Activated naive CD8-positive, alpha-beta T cell treated with anti-CD3 and anti-CD28 coated beads for 36 hours (primary cell): ENCODE data around the gene OAF. TPM values are rescaled to one million over a fixed set of nuclear protein-coding genes. Genes with fewer than 3 reads are reported as not detected.

Experiments
- DNase-seq: peaks from one replicate; pipeline ENCODE4 v3.0.0; 2021
- H3K27ac Mint-ChIP-seq: one replicate; pipeline ENCODE4 v1.8.0; 2022; ENCODE audit warnings: mild to moderate bottlenecking, moderate library complexity, mixed read lengths
- H3K27me3 Mint-ChIP-seq: one replicate; pipeline ENCODE4 v1.8.0; 2022; ENCODE audit warnings: mild to moderate bottlenecking, mixed read lengths
- H3K36me3 Mint-ChIP-seq: one replicate; pipeline ENCODE4 v1.8.0; 2021; ENCODE audit warnings: mild to moderate bottlenecking, mixed read lengths
- H3K4me1 Mint-ChIP-seq: one replicate; pipeline ENCODE4 v1.8.0; 2021; ENCODE audit warnings: mixed read lengths
- H3K4me3 Mint-ChIP-seq: one replicate; pipeline ENCODE4 v1.8.0; 2022; ENCODE audit warnings: mild to moderate bottlenecking, moderate library complexity, mixed read lengths
- H3K9me3 Mint-ChIP-seq: one replicate; pipeline ENCODE4 v1.8.0; 2022; ENCODE audit warnings: mixed read lengths
- total RNA-seq, 2 experiments: library from RNA; stranded (reverse); gene quantifications; one replicate each; pipeline ENCODE4 v1.2.3, GENCODE V29; 2021

The OAF gene
- total RNA-seq, 2 experiments from 2014 or later: 3.0 to 3.6 TPM

DNA sequence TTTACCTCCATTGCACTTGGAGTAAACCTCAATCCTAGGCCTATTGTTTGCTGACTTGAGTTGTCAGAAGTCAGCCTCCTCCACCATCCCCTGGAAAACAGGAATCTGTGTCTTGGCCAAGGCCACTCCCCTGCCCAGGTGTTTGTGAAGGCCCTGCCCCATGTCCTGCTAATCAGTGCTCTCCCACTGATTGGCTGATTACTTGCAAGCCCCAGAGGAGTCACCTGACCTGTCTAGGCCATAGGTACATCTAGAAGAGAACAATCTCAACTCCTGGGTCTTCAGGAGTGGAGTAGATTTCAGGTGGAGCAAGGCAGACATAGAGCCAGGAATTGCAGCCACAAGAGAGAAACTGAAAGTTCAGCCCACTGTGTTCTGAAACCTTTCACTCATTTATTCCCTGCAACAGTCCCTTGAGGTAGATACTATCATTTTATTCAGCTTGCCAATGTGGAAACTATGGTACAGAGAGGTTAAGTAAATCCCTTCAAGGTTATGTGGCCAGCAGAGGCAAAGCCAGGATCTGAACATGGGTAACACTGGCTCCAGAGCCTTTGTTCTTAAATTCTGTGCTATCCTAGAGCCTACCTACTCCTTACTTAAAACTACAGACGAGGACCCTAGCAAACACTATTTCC, 10.4 kb downstream of the OAF start:
- no peaks in the 10 kb centered on the region for H3K36me3 Mint-ChIP-seq
- H3K27ac Mint-ChIP-seq: no peak overlapping the region
- no peak overlapping the region for H3K4me3 Mint-ChIP-seq
- H3K9me3 Mint-ChIP-seq: no peaks in the 10 kb centered on the region
- H3K4me1 Mint-ChIP-seq: peaks cover 10% of the 10 kb centered on the region
- H3K27me3 Mint-ChIP-seq: no peaks in the 10 kb centered on the region
- DNase-seq: no peak

- Mint-ChIP-seq H3K4me3 (no peak overlapping the region), H3K27me3 (no peaks in the 10 kb centered on the region), H3K27ac (no peak overlapping the region), H3K9me3 (no peaks in the 10 kb centered on the region), H3K4me1 (peaks cover 12% of the 10 kb centered on the region), H3K36me3 (no peaks in the 10 kb centered on the region)
- DNase-seq: no peak
Measured at GRCh38 chr11:120222916-120223315, 12.1 kb downstream of the OAF start.

- no peaks in the 10 kb centered on the region for H3K36me3 Mint-ChIP-seq
- no peaks in the 10 kb centered on the region for H3K27me3 Mint-ChIP-seq
- DNase-seq: no peak
- peaks cover 12% of the 10 kb centered on the region for H3K4me1 Mint-ChIP-seq
- H3K4me3 Mint-ChIP-seq: no peak overlapping the region
- no peak overlapping the region for H3K27ac Mint-ChIP-seq
- H3K9me3 Mint-ChIP-seq: no peaks in the 10 kb centered on the region
Measured at GRCh38 chr11:120223793-120224192, 13.0 kb downstream of the OAF start.

- no peaks in the 10 kb centered on the region for H3K27me3 Mint-ChIP-seq
- H3K9me3 Mint-ChIP-seq: no peaks in the 10 kb centered on the region
- no peak for DNase-seq
- H3K36me3 Mint-ChIP-seq: no peaks in the 10 kb centered on the region
- no peak overlapping the region for H3K27ac Mint-ChIP-seq
- peaks cover 12% of the 10 kb centered on the region for H3K4me1 Mint-ChIP-seq
- no peak overlapping the region for H3K4me3 Mint-ChIP-seq
Measured at GRCh38 chr11:120224361-120224760, 13.5 kb downstream of the OAF start.

GRCh38 chr11:120224972-120225909, 14.4 kb downstream of the OAF start:
- Mint-ChIP-seq H3K9me3 (no peaks in the 10 kb centered on the region), H3K4me1 (peaks cover 12% of the 10 kb centered on the region), H3K27ac (no peak overlapping the region), H3K36me3 (no peaks in the 10 kb centered on the region), H3K4me3 (no peak overlapping the region), H3K27me3 (no peaks in the 10 kb centered on the region)
- DNase-seq: no peak

DNA sequence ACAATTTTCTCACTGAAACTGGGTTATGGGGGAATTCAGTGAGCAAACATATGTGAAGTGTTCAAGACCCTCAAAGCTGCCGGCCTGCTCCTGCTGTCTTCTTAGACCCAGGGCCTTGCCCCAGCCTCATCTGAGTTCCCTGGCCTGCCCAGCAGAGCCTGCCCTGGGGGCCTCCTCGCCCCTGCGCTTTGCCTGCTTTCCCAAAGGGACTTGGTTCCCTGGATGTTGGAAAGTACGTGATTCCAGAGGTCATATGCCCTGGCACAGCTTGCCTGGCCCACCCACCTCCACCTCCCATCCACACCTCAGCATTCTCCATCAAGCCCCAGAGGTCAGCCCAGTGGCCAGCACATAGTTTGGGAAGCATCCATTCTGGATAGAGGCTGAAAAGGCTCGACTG, 15.4 kb downstream of the OAF start:
- Mint-ChIP-seq H3K36me3 (no peaks in the 10 kb centered on the region), H3K27me3 (no peaks in the 10 kb centered on the region), H3K4me1 (peaks cover 10% of the 10 kb centered on the region), H3K27ac (no peak overlapping the region), H3K4me3 (no peak overlapping the region), H3K9me3 (no peaks in the 10 kb centered on the region)
- DNase-seq: no peak

- Mint-ChIP-seq H3K9me3 (no peaks in the 10 kb centered on the region), H3K4me1 (peaks cover 5% of the 10 kb centered on the region), H3K27me3 (no peaks in the 10 kb centered on the region), H3K4me3 (no peak overlapping the region), H3K27ac (no peak overlapping the region), H3K36me3 (no peaks in the 10 kb centered on the region)
- DNase-seq: no peak
Measured at GRCh38 chr11:120226714-120227113, 15.9 kb downstream of the OAF start.

GRCh38 chr11:120227228-120227852, 16.5 kb downstream of the OAF start:
- Mint-ChIP-seq H3K4me3 (no peak overlapping the region), H3K36me3 (no peaks in the 10 kb centered on the region), H3K27ac (no peak overlapping the region), H3K27me3 (no peaks in the 10 kb centered on the region), H3K9me3 (no peaks in the 10 kb centered on the region), H3K4me1 (peaks cover 5% of the 10 kb centered on the region)
- no peak for DNase-seq

DNA sequence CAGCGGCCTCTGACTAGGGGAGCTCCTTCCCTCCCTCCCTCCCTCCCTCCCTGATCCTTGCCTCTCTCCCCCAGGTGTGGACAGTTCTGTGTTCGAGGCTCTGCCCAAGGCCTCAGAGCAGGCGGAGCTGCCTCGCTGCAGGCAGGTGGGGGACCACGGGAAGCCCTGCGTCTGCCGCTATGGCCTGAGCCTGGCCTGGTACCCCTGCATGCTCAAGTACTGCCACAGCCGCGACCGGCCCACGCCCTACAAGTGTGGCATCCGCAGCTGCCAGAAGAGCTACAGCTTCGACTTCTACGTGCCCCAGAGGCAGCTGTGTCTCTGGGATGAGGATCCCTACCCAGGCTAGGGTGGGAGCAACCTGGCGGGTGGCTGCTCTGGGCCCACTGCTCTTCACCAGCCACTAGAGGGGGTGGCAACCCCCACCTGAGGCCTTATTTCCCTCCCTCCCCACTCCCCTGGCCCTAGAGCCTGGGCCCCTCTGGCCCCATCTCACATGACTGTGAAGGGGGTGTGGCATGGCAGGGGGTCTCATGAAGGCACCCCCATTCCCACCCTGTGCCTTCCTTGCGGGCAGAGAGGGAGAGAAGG, 18.1 kb downstream of the OAF start:
- H3K4me3 Mint-ChIP-seq: no peak overlapping the region
- peaks cover 5% of the 10 kb centered on the region for H3K4me1 Mint-ChIP-seq
- H3K9me3 Mint-ChIP-seq: no peaks in the 10 kb centered on the region
- H3K27ac Mint-ChIP-seq: no peak overlapping the region
- DNase-seq: no peak
- H3K27me3 Mint-ChIP-seq: no peaks in the 10 kb centered on the region
- no peaks in the 10 kb centered on the region for H3K36me3 Mint-ChIP-seq

- H3K36me3 Mint-ChIP-seq: no peaks in the 10 kb centered on the region
Measured at GRCh38 chr11:120229451-120230424, 18.9 kb downstream of the OAF start.

GRCh38 chr11:120230433-120231071, 19.7 kb downstream of the OAF start:
- no peak for DNase-seq
- no peaks in the 10 kb centered on the region for H3K9me3 Mint-ChIP-seq
- H3K27me3 Mint-ChIP-seq: peaks cover 14% of the 10 kb centered on the region
- H3K4me1 Mint-ChIP-seq: peaks cover 2% of the 10 kb centered on the region
- H3K4me3 Mint-ChIP-seq: no peak overlapping the region
- no peak overlapping the region for H3K27ac Mint-ChIP-seq
- no peaks in the 10 kb centered on the region for H3K36me3 Mint-ChIP-seq

More at GRCh38 chr11:120229451-120230424, 18.9 kb downstream of the OAF start:
- no peak for DNase-seq
- Mint-ChIP-seq H3K27me3 (peaks cover 5% of the 10 kb centered on the region), H3K27ac (no peak overlapping the region), H3K4me3 (no peak overlapping the region), H3K4me1 (peaks cover 5% of the 10 kb centered on the region), H3K9me3 (no peaks in the 10 kb centered on the region)

DNA sequence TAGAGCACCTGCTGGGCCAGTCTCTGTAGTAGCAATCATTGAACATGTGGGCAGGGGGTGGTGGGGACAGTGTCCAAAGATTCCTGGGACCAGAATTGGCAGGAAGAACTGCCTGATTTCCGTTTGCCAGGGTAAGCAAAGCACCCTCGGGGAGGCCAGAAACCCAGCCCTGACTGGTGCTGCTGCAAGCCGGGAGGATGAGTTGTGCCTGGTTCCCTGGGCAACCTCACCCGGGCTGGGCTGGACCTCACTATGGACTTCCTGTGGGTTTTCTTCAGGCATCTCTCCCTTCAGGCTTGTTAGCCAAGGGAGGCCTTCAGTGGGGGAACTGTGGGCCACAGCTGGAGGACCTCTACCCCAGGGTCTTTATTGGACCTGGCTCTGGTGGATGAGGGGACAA, 21.1 kb downstream of the OAF start:
- H3K36me3 Mint-ChIP-seq: no peaks in the 10 kb centered on the region

DNA sequence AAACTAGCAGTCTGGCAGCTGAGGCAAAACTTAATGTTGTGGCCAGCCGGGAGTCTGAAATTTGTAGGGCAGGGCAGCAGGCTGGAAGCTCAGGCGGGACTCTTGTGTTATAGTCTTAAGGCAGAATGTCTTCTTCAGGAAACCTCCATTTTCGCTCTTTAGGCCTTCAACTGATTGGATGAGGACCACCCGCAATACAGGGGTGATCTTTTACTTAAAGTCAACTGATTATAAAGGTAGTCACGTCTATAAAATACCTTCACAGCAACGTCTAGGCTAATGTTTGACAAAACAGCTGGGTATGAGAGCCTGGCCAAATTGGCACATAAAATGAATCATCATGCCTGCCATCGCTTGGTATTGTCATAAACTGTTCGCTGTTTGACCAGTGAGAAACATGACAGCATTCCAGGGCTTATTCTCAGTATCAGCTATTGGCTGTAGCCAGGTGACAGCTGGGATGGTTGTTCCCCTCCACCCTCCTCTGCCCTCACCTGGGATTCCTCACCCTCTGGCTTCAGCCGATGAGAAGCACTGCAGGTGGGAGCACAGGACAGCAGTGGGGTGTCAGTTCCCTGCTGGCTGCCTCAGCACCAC, 22.5 kb downstream of the OAF start:
- Mint-ChIP-seq H3K9me3 (no peaks in the 10 kb centered on the region), H3K27ac (no peak overlapping the region), H3K27me3 (peaks cover 39% of the 10 kb centered on the region), H3K4me3 (no peak overlapping the region), H3K36me3 (no peaks in the 10 kb centered on the region), H3K4me1 (peaks cover 2% of the 10 kb centered on the region)
- no peak for DNase-seq

More for the DNA sequence above, 21.1 kb downstream of the OAF start:
- H3K27me3 Mint-ChIP-seq: peaks cover 25% of the 10 kb centered on the region
- H3K9me3 Mint-ChIP-seq: no peaks in the 10 kb centered on the region
- no peak for DNase-seq
- no peak overlapping the region for H3K4me3 Mint-ChIP-seq
- no peak overlapping the region for H3K27ac Mint-ChIP-seq
- H3K4me1 Mint-ChIP-seq: peaks cover 4% of the 10 kb centered on the region
